ENCODE results near the gene PDXK. TPM values are rescaled to one million over a fixed set of nuclear protein-coding genes. Genes with fewer than 3 reads are reported as not detected.
A peak's percentile ranks its signal among the peaks of the same experiment; 100 is the strongest.

The PDXK gene
- total RNA-seq, 1 donor from 2014 or later = 54.0 TPM

GRCh38 chr21:43699933-43700599, 18.9 kb upstream of the PDXK start:
- Histone ChIP-seq H4K20me1 (ENCODE audit: low read depth) (no peaks in the 10 kb centered on the region), H3K4me1 (peaks cover 15% of the 10 kb centered on the region), H3K4me3 (no peak overlapping the region), H3F3A (ENCODE audit: low read depth) (peaks cover 16% of the 10 kb centered on the region), H2AFZ (replicated peaks) (no peak overlapping the region), H3K27me3 (no peaks in the 10 kb centered on the region), H3K36me3 (no peaks in the 10 kb centered on the region), H3K9me3 (ENCODE audit: low read depth) (no peaks in the 10 kb centered on the region), H3K27ac (no peak overlapping the region), H3K9ac (no peak overlapping the region), H3K79me2 (ENCODE audit: low read depth) (no peaks in the 10 kb centered on the region), H3K4me2 (no peak overlapping the region)
- H3K4me1 Mint-ChIP-seq = peaks cover 35% of the 10 kb centered on the region
- H3K27me3 Mint-ChIP-seq (ENCODE audit: insufficient read depth, low read depth) = peaks cover 7% of the 10 kb centered on the region
- H3K36me3 Mint-ChIP-seq = peaks cover 6% of the 10 kb centered on the region
- DNase-seq (ENCODE audit: low spot score) = peak; percentile 19
- peak overlapping the region; percentile 42 for H3K27ac Mint-ChIP-seq
- no peaks in the 10 kb centered on the region for H3K9me3 Mint-ChIP-seq
- H3K4me3 Mint-ChIP-seq = no peak overlapping the region
- TF ChIP-seq CTCF (IDR thresholded peaks at IDR 0.05) (no peak), EZH2 (IDR thresholded peaks at IDR 0.05) (no peak)

- Histone ChIP-seq H3K9me3 (ENCODE audit: low read depth) (no peaks in the 10 kb centered on the region), H3F3A (ENCODE audit: low read depth) (peaks cover 16% of the 10 kb centered on the region), H3K4me2 (peak overlapping the region; percentile 30), H4K20me1 (ENCODE audit: low read depth) (no peaks in the 10 kb centered on the region), H3K27me3 (no peaks in the 10 kb centered on the region), H3K36me3 (no peaks in the 10 kb centered on the region), H3K4me1 (peaks cover 15% of the 10 kb centered on the region), H3K27ac (no peak overlapping the region), H2AFZ (replicated peaks) (peak overlapping the region; percentile 31), H3K9ac (no peak overlapping the region), H3K4me3 (no peak overlapping the region), H3K79me2 (ENCODE audit: low read depth) (no peaks in the 10 kb centered on the region)
- H3K4me1 Mint-ChIP-seq = peaks cover 35% of the 10 kb centered on the region
- H3K36me3 Mint-ChIP-seq = peaks cover 1% of the 10 kb centered on the region
- TF ChIP-seq EZH2phosphoT487 (IDR thresholded peaks at IDR 0.05) (no peak), CTCF (IDR thresholded peaks at IDR 0.05) (no peak), EZH2 (IDR thresholded peaks at IDR 0.05) (no peak)
- H3K9me3 Mint-ChIP-seq = no peaks in the 10 kb centered on the region
- H3K4me3 Mint-ChIP-seq = no peak overlapping the region
- peaks cover 8% of the 10 kb centered on the region for H3K27me3 Mint-ChIP-seq (ENCODE audit: insufficient read depth, low read depth)
- no peak for DNase-seq (ENCODE audit: low spot score)
- H3K27ac Mint-ChIP-seq = peak overlapping the region; percentile 72
Measured at GRCh38 chr21:43701936-43702784, 16.8 kb upstream of the PDXK start.

- peaks cover 15% of the 10 kb centered on the region for H3K4me1 ChIP-seq
- Mint-ChIP-seq H3K4me1 (peaks cover 32% of the 10 kb centered on the region), H3K27me3 (ENCODE audit: insufficient read depth, low read depth) (peaks cover 8% of the 10 kb centered on the region)
Measured at GRCh38 chr21:43702785-43703034, 16.2 kb upstream of the PDXK start.

More at GRCh38 chr21:43702785-43703034, 16.2 kb upstream of the PDXK start:
- Histone ChIP-seq H3F3A (ENCODE audit: low read depth) (peaks cover 16% of the 10 kb centered on the region), H3K9ac (no peak overlapping the region), H3K27me3 (no peaks in the 10 kb centered on the region), H4K20me1 (ENCODE audit: low read depth) (no peaks in the 10 kb centered on the region), H3K36me3 (no peaks in the 10 kb centered on the region), H3K27ac (no peak overlapping the region), H3K4me2 (peak overlapping the region; percentile 30), H3K4me3 (no peak overlapping the region), H3K9me3 (ENCODE audit: low read depth) (no peaks in the 10 kb centered on the region), H3K79me2 (ENCODE audit: low read depth) (no peaks in the 10 kb centered on the region), H2AFZ (replicated peaks) (peak overlapping the region; percentile 31)
- DNase-seq (ENCODE audit: low spot score) = no peak
- no peaks in the 10 kb centered on the region for H3K9me3 Mint-ChIP-seq
- peak overlapping the region; percentile 4 for H3K4me3 Mint-ChIP-seq
- H3K27ac Mint-ChIP-seq = peak overlapping the region; percentile 34
- peaks cover 1% of the 10 kb centered on the region for H3K36me3 Mint-ChIP-seq
- TF ChIP-seq EZH2phosphoT487 (IDR thresholded peaks at IDR 0.05) (no peak), CTCF (IDR thresholded peaks at IDR 0.05) (no peak), EZH2 (IDR thresholded peaks at IDR 0.05) (no peak)
